ENCODE results near the gene HLA-DQA1. TPM values are rescaled to one million over a fixed set of nuclear protein-coding genes. Genes with fewer than 3 reads are reported as not detected.
"Not testable (repeated sequence)": the region's sequence is repeated elsewhere in the genome, so short reads cannot be mapped to it uniquely, and the experiment has no call there.

Gene HLA-DQA1
- total RNA-seq, 1 experiment from 2014 or later = 0.22 TPM

DNA sequence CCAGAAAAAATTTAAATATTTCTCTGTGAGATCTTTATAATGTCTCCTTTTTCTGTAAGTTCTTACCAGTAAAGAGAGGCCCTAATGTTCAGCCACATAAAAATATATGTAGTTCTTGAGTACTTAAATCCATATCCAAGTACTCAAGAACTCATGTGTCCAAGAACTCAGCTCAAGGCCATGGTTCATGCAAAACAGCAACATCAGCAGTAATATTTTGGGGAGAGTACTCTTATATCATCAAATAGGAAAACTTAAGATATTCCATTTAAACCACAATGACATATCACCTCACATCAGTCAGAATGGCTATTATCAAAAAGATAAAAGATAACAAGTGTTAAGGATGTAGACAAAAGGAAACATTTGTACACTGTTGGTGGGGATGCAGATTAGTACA, 32.7 kb downstream of the HLA-DQA1 start (continued):
- TF ChIP-seq, protein P1, sequence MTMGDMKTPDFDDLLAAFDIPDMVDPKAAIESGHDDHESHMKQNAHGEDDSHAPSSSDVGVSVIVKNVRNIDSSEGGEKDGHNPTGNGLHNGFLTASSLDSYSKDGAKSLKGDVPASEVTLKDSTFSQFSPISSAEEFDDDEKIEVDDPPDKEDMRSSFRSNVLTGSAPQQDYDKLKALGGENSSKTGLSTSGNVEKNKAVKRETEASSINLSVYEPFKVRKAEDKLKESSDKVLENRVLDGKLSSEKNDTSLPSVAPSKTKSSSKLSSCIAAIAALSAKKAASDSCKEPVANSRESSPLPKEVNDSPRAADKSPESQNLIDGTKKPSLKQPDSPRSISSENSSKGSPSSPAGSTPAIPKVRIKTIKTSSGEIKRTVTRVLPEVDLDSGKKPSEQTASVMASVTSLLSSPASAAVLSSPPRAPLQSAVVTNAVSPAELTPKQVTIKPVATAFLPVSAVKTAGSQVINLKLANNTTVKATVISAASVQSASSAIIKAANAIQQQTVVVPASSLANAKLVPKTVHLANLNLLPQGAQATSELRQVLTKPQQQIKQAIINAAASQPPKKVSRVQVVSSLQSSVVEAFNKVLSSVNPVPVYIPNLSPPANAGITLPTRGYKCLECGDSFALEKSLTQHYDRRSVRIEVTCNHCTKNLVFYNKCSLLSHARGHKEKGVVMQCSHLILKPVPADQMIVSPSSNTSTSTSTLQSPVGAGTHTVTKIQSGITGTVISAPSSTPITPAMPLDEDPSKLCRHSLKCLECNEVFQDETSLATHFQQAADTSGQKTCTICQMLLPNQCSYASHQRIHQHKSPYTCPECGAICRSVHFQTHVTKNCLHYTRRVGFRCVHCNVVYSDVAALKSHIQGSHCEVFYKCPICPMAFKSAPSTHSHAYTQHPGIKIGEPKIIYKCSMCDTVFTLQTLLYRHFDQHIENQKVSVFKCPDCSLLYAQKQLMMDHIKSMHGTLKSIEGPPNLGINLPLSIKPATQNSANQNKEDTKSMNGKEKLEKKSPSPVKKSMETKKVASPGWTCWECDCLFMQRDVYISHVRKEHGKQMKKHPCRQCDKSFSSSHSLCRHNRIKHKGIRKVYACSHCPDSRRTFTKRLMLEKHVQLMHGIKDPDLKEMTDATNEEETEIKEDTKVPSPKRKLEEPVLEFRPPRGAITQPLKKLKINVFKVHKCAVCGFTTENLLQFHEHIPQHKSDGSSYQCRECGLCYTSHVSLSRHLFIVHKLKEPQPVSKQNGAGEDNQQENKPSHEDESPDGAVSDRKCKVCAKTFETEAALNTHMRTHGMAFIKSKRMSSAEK (CRISPR knock-in tag; IDR thresholded peaks at IDR 0.05; ENCODE audit: borderline replicate concordance) = no peak
- TF ChIP-seq GABPB1 (CRISPR knock-in tag; IDR thresholded peaks at IDR 0.05) = no peak

DNA sequence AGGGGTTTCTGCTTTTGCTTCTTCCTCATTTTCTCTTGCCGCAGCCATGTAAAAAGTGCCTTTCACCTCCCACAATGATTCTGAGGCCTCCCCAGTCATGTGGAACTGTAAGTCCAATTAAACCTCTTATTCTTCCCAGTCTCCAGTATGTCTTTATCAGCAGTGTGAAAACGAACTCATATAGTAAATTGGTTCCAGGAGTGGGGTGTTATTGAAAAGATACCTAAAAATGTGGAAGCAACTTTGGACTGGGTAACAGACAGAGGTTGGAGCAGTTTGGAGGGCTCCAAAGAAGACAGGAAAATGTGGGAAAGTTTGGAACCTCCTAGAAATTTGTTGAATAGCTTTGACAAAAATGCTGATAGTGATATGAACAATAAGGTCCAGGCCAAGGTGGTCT, 34.7 kb downstream of the HLA-DQA1 start:
- H3K27ac Mint-ChIP-seq; ATAC-seq; H3K27me3 Mint-ChIP-seq (ENCODE audit: low read depth); CTCF ChIA-PET; H3K4me1 Mint-ChIP-seq; POLR2A ChIA-PET; H3K36me3 Mint-ChIP-seq; H3K4me3 Mint-ChIP-seq; DNase-seq (ENCODE audit: low spot score): not testable (repeated sequence)
- peaks cover 11% of the 10 kb centered on the region; the same call in 1 of the 2 replicates for H3K9me3 Mint-ChIP-seq

DNA sequence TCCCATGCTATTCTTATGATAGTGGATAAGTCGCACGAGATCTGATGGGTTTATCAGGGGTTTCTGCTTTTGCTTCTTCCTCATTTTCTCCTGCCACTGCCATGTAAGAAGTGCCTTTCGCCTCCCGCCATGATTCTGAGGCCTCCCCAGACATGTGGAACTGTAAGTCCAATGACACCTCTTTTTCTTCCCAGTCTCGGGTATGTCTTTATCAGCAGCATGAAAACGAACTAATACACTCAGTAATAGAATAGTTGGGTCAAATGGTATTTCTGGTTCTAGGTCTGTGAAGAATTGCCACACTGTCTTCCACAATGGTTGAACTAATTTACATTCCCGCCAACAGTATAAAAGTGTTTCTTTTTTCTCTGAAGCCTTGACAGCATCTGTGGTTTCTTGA, 36.9 kb downstream of the HLA-DQA1 start:
- H3K36me3 Mint-ChIP-seq; H3K4me1 Mint-ChIP-seq; H3K4me3 Mint-ChIP-seq; CTCF ChIA-PET; H3K27ac Mint-ChIP-seq; H3K27me3 Mint-ChIP-seq (ENCODE audit: low read depth); DNase-seq (ENCODE audit: low spot score); POLR2A ChIA-PET; ATAC-seq: not testable (repeated sequence)
- peaks cover 15% of the 10 kb centered on the region for H3K9me3 Mint-ChIP-seq

DNA sequence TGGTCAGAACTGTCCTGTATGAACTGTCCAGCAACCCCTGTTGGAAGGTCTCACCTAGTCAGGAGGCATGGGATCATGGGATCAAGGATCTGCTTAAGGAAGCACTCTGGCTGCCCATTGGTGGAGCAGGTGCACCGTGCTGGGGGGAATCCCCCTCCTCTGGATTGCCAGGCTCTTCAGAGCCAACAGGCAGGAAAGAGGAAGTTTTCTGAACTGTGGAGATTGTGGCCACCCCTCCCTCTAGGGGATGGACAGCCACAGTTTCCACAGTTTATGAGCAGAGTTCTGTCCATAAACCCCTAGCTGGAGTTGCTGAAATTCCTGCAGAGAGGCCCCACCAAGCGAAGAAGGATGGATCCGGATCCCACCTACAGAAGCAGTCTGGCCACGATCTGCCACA, 42.3 kb downstream of the HLA-DQA1 start:
- no peaks in the 10 kb centered on the region for H3K36me3 Mint-ChIP-seq
- no peak for DNase-seq (ENCODE audit: low spot score)
- ChIA-PET CTCF (no interaction called here), POLR2A (no interaction called here)
- peaks cover 6% of the 10 kb centered on the region; the same call in 1 of the 2 replicates for H3K4me1 Mint-ChIP-seq
- no peak overlapping the region for H3K27ac Mint-ChIP-seq
- peaks cover 6% of the 10 kb centered on the region for H3K9me3 Mint-ChIP-seq
- H3K4me3 Mint-ChIP-seq = no peak overlapping the region
- no peaks in the 10 kb centered on the region; the same call in 1 of the 2 replicates for H3K27me3 Mint-ChIP-seq (ENCODE audit: low read depth)
- no peak for ATAC-seq
- TF ChIP-seq FOXJ3 (CRISPR knock-in tag; IDR thresholded peaks at IDR 0.05; ENCODE audit: borderline replicate concordance) = no peak
- no peak for TF ChIP-seq ZNF396 (CRISPR knock-in tag; IDR thresholded peaks at IDR 0.05; ENCODE audit: borderline replicate concordance)
- no peak for TF ChIP-seq SMAD3 (CRISPR knock-in tag; IDR thresholded peaks at IDR 0.05; ENCODE audit: borderline replicate concordance)
- TF ChIP-seq, protein P2, sequence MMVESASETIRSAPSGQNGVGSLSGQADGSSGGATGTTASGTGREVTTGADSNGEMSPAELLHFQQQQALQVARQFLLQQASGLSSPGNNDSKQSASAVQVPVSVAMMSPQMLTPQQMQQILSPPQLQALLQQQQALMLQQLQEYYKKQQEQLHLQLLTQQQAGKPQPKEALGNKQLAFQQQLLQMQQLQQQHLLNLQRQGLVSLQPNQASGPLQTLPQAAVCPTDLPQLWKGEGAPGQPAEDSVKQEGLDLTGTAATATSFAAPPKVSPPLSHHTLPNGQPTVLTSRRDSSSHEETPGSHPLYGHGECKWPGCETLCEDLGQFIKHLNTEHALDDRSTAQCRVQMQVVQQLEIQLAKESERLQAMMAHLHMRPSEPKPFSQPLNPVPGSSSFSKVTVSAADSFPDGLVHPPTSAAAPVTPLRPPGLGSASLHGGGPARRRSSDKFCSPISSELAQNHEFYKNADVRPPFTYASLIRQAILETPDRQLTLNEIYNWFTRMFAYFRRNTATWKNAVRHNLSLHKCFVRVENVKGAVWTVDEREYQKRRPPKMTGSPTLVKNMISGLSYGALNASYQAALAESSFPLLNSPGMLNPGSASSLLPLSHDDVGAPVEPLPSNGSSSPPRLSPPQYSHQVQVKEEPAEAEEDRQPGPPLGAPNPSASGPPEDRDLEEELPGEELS (CRISPR knock-in tag; IDR thresholded peaks at IDR 0.05) = no peak
- TF ChIP-seq, protein P3, sequence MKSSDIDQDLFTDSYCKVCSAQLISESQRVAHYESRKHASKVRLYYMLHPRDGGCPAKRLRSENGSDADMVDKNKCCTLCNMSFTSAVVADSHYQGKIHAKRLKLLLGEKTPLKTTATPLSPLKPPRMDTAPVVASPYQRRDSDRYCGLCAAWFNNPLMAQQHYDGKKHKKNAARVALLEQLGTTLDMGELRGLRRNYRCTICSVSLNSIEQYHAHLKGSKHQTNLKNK (CRISPR knock-in tag; IDR thresholded peaks at IDR 0.05) = no peak
- TF ChIP-seq, protein P4, sequence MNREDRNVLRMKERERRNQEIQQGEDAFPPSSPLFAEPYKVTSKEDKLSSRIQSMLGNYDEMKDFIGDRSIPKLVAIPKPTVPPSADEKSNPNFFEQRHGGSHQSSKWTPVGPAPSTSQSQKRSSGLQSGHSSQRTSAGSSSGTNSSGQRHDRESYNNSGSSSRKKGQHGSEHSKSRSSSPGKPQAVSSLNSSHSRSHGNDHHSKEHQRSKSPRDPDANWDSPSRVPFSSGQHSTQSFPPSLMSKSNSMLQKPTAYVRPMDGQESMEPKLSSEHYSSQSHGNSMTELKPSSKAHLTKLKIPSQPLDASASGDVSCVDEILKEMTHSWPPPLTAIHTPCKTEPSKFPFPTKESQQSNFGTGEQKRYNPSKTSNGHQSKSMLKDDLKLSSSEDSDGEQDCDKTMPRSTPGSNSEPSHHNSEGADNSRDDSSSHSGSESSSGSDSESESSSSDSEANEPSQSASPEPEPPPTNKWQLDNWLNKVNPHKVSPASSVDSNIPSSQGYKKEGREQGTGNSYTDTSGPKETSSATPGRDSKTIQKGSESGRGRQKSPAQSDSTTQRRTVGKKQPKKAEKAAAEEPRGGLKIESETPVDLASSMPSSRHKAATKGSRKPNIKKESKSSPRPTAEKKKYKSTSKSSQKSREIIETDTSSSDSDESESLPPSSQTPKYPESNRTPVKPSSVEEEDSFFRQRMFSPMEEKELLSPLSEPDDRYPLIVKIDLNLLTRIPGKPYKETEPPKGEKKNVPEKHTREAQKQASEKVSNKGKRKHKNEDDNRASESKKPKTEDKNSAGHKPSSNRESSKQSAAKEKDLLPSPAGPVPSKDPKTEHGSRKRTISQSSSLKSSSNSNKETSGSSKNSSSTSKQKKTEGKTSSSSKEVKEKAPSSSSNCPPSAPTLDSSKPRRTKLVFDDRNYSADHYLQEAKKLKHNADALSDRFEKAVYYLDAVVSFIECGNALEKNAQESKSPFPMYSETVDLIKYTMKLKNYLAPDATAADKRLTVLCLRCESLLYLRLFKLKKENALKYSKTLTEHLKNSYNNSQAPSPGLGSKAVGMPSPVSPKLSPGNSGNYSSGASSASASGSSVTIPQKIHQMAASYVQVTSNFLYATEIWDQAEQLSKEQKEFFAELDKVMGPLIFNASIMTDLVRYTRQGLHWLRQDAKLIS (CRISPR knock-in tag; IDR thresholded peaks at IDR 0.05; ENCODE audit: borderline replicate concordance) = no peak

Measured in WTC11 (cell line).